ENCODE data around the gene CKB.

Gene CKB

GRCh38 chr14:103510724-103511693, 11.6 kb downstream of the CKB start:
- no peak for FAIRE-seq

GRCh38 chr14:103509864-103510723, 12.5 kb downstream of the CKB start:
- no peak for FAIRE-seq

GRCh38 chr14:103508521-103509329, 13.9 kb downstream of the CKB start:
- FAIRE-seq, result no peak

DNA sequence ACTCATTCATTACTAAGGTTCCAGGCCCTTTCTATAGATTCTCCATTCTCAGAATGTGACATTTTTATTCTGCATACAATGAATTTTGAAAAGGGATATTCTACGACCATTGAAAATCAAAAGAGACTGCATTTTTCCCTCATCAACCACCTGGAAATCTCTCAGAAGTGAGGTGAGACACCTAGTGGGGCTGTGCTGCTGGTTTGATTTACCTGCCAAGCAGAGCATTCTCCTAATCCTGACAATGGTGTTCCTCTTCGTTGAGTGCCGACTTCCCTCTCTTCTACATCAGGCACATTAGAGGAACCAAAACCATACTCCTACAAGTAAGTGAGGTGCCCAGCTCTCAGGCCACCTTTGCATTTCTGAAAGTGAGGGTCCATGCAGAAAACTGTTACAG, 14.9 kb downstream of the CKB start:
- no peak for FAIRE-seq

- no peak for FAIRE-seq
Measured at GRCh38 chr14:103504991-103505565, 17.6 kb downstream of the CKB start.

- FAIRE-seq, result no peak
Measured at GRCh38 chr14:103503296-103503695, 19.3 kb downstream of the CKB start.

- FAIRE-seq, result no peak
Measured at GRCh38 chr14:103502877-103503276, 19.8 kb downstream of the CKB start.

DNA sequence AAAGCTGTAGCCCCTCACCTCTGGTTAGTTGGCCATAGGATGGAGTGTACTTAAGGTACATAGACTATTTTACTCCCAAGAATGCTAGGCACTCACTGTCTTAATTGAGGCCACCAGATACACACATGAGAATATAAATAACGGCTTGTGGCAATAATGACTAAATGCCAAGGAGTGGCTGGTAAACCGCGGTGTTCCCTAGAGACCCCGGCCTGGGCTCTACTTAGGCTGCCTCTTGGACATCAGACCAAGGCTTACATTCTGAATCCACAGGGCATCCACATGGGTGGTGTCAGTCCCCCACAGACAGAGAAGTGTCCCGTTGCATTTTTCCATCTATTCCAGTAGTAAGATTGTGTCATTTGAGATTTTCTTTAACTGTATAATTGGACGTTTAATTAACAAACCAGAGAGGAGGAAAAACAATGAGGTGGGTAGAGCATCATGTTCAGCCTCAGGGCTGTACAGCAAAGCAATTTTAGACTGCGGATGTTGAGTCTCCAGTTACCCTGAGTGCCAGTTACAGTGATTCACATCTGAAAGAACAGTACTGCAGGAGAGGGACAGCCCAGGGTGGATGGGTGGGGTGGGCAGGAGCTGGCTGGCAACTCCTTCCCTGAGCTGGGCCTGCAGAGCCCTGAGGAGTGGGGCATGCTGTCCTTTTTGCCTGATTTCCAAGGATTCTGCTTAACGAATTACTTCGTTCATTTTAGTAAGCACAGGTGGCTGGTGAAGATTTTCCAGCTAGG, 20.5 kb downstream of the CKB start:
- FAIRE-seq, result no peak

GRCh38 chr14:103501041-103501870, 21.4 kb downstream of the CKB start:
- FAIRE-seq, result no peak

DNA sequence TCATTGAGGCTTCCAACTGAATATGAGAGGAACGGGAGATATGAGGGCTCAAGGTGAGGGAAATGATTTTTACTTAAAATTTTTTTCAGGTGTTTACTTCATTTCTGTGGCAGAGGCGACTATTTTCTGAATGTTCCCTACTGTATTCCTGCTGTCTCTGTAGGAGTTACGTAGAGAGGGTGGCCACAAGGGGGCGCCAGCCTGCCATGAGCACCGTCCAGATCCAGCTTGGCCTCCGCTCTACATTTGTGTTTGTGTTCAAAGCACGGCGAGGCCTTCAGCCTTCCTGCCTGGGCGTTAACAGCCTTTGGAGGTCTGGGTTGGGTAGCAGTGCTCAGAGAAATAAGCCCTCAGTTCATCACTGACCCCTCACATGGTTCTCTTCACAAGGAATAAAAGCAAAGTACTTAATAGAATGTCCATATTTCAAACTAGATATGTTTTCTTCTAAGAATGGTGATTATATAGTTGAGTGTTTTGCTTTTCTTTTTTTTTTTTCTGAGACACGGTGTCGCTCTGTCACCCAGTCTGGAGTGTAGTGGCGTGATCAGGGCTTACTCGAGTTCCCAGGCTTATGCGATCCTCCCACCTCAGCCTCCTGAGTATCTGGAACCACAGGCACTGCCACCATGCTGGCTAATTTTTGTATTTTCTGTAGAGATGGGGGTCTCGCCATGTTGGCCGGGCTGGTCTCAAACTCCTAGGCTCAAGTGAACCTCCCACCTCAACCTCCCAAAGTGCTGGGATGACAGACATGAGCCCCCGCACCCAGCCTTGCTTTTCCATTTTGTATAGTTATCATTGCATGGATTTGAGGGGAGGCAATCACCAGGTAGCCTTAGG, 22.3 kb downstream of the CKB start:
- no peak for FAIRE-seq

- no peak for FAIRE-seq
Measured at GRCh38 chr14:103499709-103500108, 22.9 kb downstream of the CKB start.

DNA sequence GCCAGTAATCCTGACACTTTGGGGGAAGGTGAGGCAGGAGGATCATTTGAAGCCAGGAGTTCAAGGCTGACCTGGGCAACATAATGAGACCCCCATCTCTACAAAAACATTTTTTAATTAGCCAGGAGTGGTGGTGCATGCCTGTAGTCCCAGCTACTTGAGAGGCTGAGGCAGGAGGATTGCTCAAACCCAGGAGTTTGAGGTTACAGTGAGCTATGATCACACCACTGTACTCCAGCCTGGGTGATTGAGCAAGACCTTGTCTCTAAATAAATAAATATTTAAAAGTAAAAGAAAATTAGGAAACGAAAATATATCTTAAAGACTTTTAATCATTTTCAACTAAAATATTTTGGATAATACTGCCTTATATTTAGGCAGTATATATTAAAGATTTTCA, 25.9 kb downstream of the CKB start:
- FAIRE-seq, result no peak

DNA sequence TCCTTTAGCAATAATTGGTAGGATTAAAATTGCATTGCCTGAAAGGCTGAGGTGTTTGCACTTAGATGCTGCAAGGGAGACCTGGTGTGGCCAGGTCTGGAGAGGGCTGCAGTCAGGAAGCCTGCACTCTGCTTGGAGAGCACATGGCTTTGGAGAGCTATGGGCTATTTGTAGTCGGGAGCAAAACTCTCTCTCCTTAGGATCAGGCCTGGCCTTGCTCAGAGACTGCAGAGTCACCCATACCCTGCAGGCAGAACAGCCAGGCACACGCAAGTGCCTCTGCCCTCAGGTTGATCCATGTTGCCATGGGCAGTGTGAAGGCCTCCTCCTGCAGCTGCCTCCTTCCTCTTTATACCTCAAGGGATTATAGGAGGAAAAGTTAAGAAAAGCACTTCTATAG, 26.8 kb downstream of the CKB start:
- no peak for FAIRE-seq

DNA sequence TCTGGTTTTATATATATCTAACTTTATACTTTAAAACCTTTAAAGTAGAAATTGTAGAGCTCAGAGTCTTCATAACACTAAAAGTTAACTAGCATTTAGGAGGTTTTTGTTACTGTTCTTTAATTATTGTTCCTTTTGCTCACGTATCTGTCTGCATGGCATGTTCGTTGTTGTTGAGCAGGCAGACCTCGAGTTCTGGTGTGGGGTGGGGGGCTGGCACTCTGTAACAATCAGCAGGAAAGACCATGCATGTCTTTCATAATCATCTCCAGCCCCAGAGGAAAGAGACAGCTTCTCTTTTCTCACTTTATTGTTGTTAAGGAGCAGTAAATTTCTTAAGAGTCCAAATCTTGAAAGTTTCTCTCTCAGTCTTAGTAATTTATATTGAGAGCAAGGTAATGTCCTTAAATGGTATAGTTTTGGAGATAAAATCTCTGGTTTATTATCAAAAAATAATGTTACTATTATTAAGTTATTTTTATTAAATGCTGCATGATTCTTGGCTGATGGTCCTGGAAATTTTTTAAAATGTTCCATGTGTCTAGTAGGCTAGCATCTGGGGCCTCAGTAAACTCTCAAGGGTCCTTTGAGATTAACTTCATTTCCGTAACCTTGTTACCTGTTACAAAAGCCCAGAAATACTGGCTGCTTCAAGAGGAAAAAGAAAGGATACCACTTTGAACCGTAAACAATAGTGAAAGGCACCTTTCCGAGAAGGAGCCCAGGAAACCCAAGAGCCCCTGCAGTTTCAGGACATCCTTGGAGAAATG, 30.3 kb downstream of the CKB start:
- no peak for FAIRE-seq

- no peak for FAIRE-seq
Measured at GRCh38 chr14:103491691-103492090, 30.9 kb downstream of the CKB start.

- no peak for FAIRE-seq
Measured at GRCh38 chr14:103489621-103490020, 33.0 kb downstream of the CKB start.

DNA sequence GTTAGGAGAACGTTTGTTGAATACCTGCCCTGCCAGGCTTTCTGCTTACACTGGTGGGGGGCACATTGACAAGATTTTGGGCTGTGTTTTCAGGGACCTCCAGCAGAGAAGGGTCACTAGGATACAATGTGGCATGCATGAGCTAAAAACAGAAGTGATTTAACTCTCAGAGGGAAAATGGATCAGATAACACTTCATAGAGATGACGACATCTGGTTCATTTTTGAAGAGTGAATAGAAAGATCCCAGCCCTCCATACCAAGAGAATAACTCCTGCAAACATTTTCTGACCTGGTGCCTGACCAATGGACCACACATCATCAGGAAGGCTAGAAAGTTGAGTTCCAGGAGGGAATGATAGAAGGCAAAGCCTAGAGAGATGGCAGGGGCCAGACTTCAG, 33.7 kb downstream of the CKB start:
- no peak for FAIRE-seq

- no peak for FAIRE-seq
Measured at GRCh38 chr14:103488071-103488470, 34.6 kb downstream of the CKB start.

DNA sequence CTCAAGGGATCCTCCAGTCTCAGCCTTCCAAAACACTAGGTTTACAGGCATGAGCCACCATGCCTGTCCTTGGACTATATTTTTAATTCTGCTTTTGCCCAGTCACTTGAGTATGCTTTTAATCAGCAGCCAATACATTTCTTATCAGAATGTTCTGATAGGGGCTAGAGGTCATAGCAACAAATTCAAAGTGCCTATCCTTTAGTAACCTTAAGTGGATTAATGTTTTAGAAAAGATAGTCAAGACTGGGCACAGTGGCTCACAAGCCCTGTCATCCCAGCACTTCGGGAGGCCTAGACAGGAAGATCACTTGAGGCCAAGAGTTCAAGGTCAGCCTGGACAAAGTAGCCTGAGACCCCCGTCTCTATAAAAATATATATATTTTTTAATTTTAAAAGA, 37.1 kb downstream of the CKB start:
- no peak for FAIRE-seq
